K562 (cell line): ENCODE measurements around the gene SDK1. TPM values are rescaled to one million over a fixed set of nuclear protein-coding genes. Genes with fewer than 3 reads are reported as not detected.

Experiments
- ATAC-seq: fragments of 200-7000 bp; cut with Tn5 transposase; 3 replicates; pipeline ENCODE4 v1.9.1; 2020; ENCODE audit warnings: moderate library complexity
- BruUV-seq: library from RNA; stranded (reverse); fragments of 400-500 nt; replicated peaks from 2 replicates; lab custom pipeline; 2021; lab: Mats Ljungman, UMichigan
- CTCF ChIA-PET: fragments of 300-600 bp; formaldehyde crosslinking; extraction: SDS; loops from one replicate; lab custom pipeline; 2021; ENCODE audit warnings: low intra/inter-chr PET ratio; lab: Yijun Ruan, JAX
- POLR2A ChIA-PET: fragments of 300-600, 350-650 bp; sonication (Branson Sonifier 250); formaldehyde crosslinking; extraction: SDS; loops from one replicate; lab custom pipeline; 2021; ENCODE audit warnings: antibody characterized with exemption, inconsistent platforms; lab: Yijun Ruan, JAX
- DNase-seq, 4 experiments: peaks; one replicate each; pipeline versions ENCODE4 v3.0.0 to v3.0.0-alpha.2; 2011 to 2018; ENCODE audit warnings: low spot score in 3 of 4, mixed read lengths in 3 of 4; ENCODE audit errors: extremely low read depth in 1 of 4
- FAIRE-seq: peaks from 2 replicates; lab custom pipeline; 2011; peaks lifted over from hg19 to GRCh38; lab: Jason Lieb, UNC
- H2AFZ ChIP-seq: 2 replicates; pipeline ENCODE4 v1.6.0; 2011; ENCODE audit warnings: low read depth, low read length, control low read depth, inconsistent platforms
- H3K27ac ChIP-seq: fragments of 200-600 bp; 3 replicates; pipeline ENCODE4 v1.8.0; 2011; ENCODE audit warnings: low read depth, mild to moderate bottlenecking, control low read depth, inconsistent platforms, low read length, moderate library complexity, mixed read lengths; ENCODE audit errors: extremely low read depth
- H3K27me3 ChIP-seq, 2 experiments: fragments of 300-600 bp in 1 of 2; 2 replicates in 1 of 2; 3 replicates in 1 of 2; pipeline versions ENCODE4 v1.6.0 to v1.8.0; 2011; ENCODE audit warnings: inconsistent platforms in 2 of 2, low read length in 2 of 2, mild to moderate bottlenecking in 1 of 2, mixed read lengths in 1 of 2, moderate library complexity in 1 of 2; ENCODE audit not compliant: control insufficient read depth in 2 of 2, insufficient read depth in 2 of 2
- H3K36me3 ChIP-seq: fragments of 300-600 bp; 3 replicates; pipeline ENCODE4 v1.8.0; 2011; ENCODE audit warnings: mild to moderate bottlenecking, low read length, inconsistent platforms; ENCODE audit not compliant: control insufficient read depth, insufficient read depth
- H3K4me1 ChIP-seq, 2 experiments: fragments of 200-600 bp in 1 of 2; replicated peaks in 1 of 2; 2 replicates in 1 of 2; 3 replicates in 1 of 2; pipeline versions ENCODE4 v1.5.1 to v1.8.0; 2011; ENCODE audit warnings: inconsistent platforms in 2 of 2, low read length in 2 of 2, mild to moderate bottlenecking in 1 of 2, mixed read lengths in 1 of 2, moderate library complexity in 1 of 2; ENCODE audit not compliant: control insufficient read depth in 2 of 2, insufficient read depth in 2 of 2
- H3K4me2 ChIP-seq: 2 replicates; pipeline ENCODE4 v1.6.1; 2011; ENCODE audit warnings: low read length, control low read depth, inconsistent platforms, mixed read lengths; ENCODE audit not compliant: insufficient read depth
- H3K4me3 ChIP-seq: fragments of 200-600 bp; sonication (generic), shearing (Covaris generic); 2 replicates; pipeline ENCODE4 v1.5.1; 2016; ENCODE audit warnings: control low read depth, inconsistent platforms
- H3K79me2 ChIP-seq: fragments of 200-600 bp; 3 replicates; pipeline ENCODE4 v1.8.0; 2011; ENCODE audit warnings: low read length, inconsistent platforms; ENCODE audit not compliant: control insufficient read depth, insufficient read depth
- H3K9ac ChIP-seq, 2 experiments: 2 replicates each; pipeline versions ENCODE4 v1.6.0 to v1.6.1; 2011; ENCODE audit warnings: low read depth in 2 of 2, low read length in 2 of 2, control low read depth in 1 of 2, inconsistent platforms in 1 of 2, mild to moderate bottlenecking in 1 of 2, mixed read lengths in 1 of 2; ENCODE audit not compliant: insufficient read depth in 1 of 2
- H3K9me1 ChIP-seq: one replicate; pipeline ENCODE4 v1.6.0; 2011; ENCODE audit warnings: inconsistent platforms, mild to moderate bottlenecking, low read length, moderate library complexity; ENCODE audit not compliant: control insufficient read depth, insufficient read depth
- H3K9me3 ChIP-seq: replicated peaks from 2 replicates; pipeline ENCODE4 v1.5.1; 2011; ENCODE audit warnings: low read depth, low read length, inconsistent platforms; ENCODE audit not compliant: control insufficient read depth, insufficient read depth
- H4K20me1 ChIP-seq: replicated peaks from 2 replicates; pipeline ENCODE4 v1.6.1; 2011; ENCODE audit warnings: low read length, inconsistent platforms, mixed read lengths; ENCODE audit not compliant: control insufficient read depth, insufficient read depth
- IRF9 ChIP-seq: fragments of 450-650 bp; IDR thresholded peaks from 2 replicates; pipeline ENCODE4 v1.6.1; 2016; ENCODE audit warnings: missing biosample characterization, missing genetic modification characterization
- MXD1 ChIP-seq: fragments of 250-450 bp; sonication (Bioruptor Pico); IDR thresholded peaks from 2 replicates; pipeline ENCODE4 v1.8.0; 2021; ENCODE audit warnings: borderline replicate concordance, mild to moderate bottlenecking, moderate library complexity; ENCODE audit not compliant: poor library complexity, severe bottlenecking
- POLR3A ChIP-seq: IDR thresholded peaks from 2 replicates; pipeline ENCODE4 v1.6.1; 2011; ENCODE audit warnings: borderline replicate concordance, mild to moderate bottlenecking, moderate library complexity; ENCODE audit not compliant: insufficient read length, insufficient read depth; ENCODE audit errors: extremely low read depth
- RBBP5 ChIP-seq: fragments of 200-600 bp; sonication (generic); IDR thresholded peaks from 2 replicates; pipeline ENCODE4 v1.6.1; 2012; ENCODE audit warnings: borderline replicate concordance, mild to moderate bottlenecking, low read length, control low read depth, inconsistent platforms; ENCODE audit not compliant: insufficient read depth, poor library complexity, severe bottlenecking
- REST ChIP-seq, 2 experiments: fragments of 450-650 bp; formaldehyde crosslinking in 1 of 2; IDR thresholded peaks; 2 replicates each; pipeline versions ENCODE4 v1.4.0 to v1.6.1; 2014 to 2020; ENCODE audit warnings: mild to moderate bottlenecking in 2 of 2, borderline replicate concordance in 1 of 2, low read depth in 1 of 2
- TEAD1 ChIP-seq, 2 experiments: fragments of 450-650 bp in 1 of 2; sonication (generic) in 1 of 2; formaldehyde crosslinking; IDR thresholded peaks; 2 replicates each; pipeline versions ENCODE4 v1.4.0 to v1.8.0; 2020 to 2022; ENCODE audit warnings: mild to moderate bottlenecking in 2 of 2, missing genetic modification reagents in 1 of 2
- ZFP30 ChIP-seq: fragments of 250-450 bp; sonication (Bioruptor Pico); IDR thresholded peaks from 2 replicates; pipeline ENCODE4 v1.8.0; 2022; ENCODE audit warnings: moderate library complexity, mild to moderate bottlenecking, inconsistent platforms, borderline replicate concordance
- ZNF398 ChIP-seq: fragments of 250-450 bp; sonication (Bioruptor Pico); IDR thresholded peaks from 2 replicates; pipeline ENCODE4 v1.8.0; 2021; ENCODE audit warnings: moderate library complexity, mild to moderate bottlenecking, inconsistent platforms
- WGBS: fragments of 100-300 bp; shearing (Covaris generic); methylation state at CpG from one replicate; pipeline ENCODE4 v1.1.6; 2016; ENCODE audit warnings: low coverage, mixed read lengths; ENCODE audit not compliant: insufficient coverage; ENCODE audit errors: missing lambda C conversion rate; 5-methylcytosine and 5-hydroxymethylcytosine counted together
- in situ Hi-C: fragments of 300-500 bp; cut with MboI; formaldehyde crosslinking; loops from 4 replicates; pipeline ENCODE4 v1.15.0; 2018; ENCODE audit warnings: inconsistent platforms, mixed read lengths
- intact Hi-C: fragments of 100-400 bp; cut with micrococcal nuclease; formaldehyde crosslinking; loops from 2 replicates; pipeline ENCODE4 v1.14.2; 2022
- polyA plus RNA-seq, 8 experiments: library from polyadenylated mRNA; depleted of rRNA in 4 of 8; stranded (reverse) in 5 of 8; unstranded in 3 of 8; fragments of >200 nt; fragmentation: Nextera tagmentation in 2 of 8; fragmentation: Illumina TruSeq in 1 of 8; extraction: Ambion mirVana in 2 of 8; extraction: Trizol in 1 of 8; gene quantifications; 2 replicates each; pipeline versions ENCODE4 v1.2.1 to v1.2.3, GENCODE V29; 2011 to 2014; ENCODE audit warnings: inconsistent platforms in 1 of 8, missing spikeins in 1 of 8
- total RNA-seq, 7 experiments: library from RNA; depleted of rRNA in 6 of 7; stranded (reverse); fragments of >200 nt in 6 of 7; fragmentation: Illumina TruSeq in 2 of 7; extraction: Trizol in 2 of 7; gene quantifications; 2 replicates each; pipeline versions ENCODE4 v1.2.1 to v1.2.3, GENCODE V29; 2011 to 2021; ENCODE audit warnings: low replicate concordance in 1 of 7

SDK1 gene
- total and polyA plus RNA-seq, 9 of the 15 experiments (the other 6 are each of a cell fraction or from before 2014, with no cell fraction given), result 0.16 TPM; not detected in 8

GRCh38 chr7:4057289-4057616, 756.2 kb downstream of the SDK1 start:
- Histone ChIP-seq H2AFZ (no peak overlapping the region), H3K9ac (no peak overlapping the region; a peak in 1 of 4 replicates), H4K20me1 (no peaks in the 10 kb centered on the region), H3K4me3 (no peak overlapping the region), H3K9me1 (no peaks in the 10 kb centered on the region), H3K4me1 (no peaks in the 10 kb centered on the region), H3K4me2 (no peak overlapping the region), H3K27ac (no peak overlapping the region), H3K9me3 (no peaks in the 10 kb centered on the region), H3K79me2 (no peaks in the 10 kb centered on the region), H3K27me3 (peaks cover 0 to 10% of the 10 kb centered on the region in 2 experiments; a peak in 2 of 5 replicates), H3K36me3 (no peaks in the 10 kb centered on the region)
- BruUV-seq, result no TSS peak
- ChIA-PET POLR2A (no interaction called here), CTCF (no interaction called here)
- ATAC-seq (no peak), FAIRE-seq (no peak), DNase-seq (peak in 1 of 4 experiments; percentile 1)
- in situ Hi-C loops (no loop called here), intact Hi-C loops (no loop called here)
- WGBS, result 0% methylated on average over 1 of the region's 1 CpG
- TF ChIP-seq POLR3A (no peak), MXD1 (CRISPR knock-in tag) (no peak), RBBP5 (no peak), REST (IDR thresholded peaks at IDR 0.05; ENCODE audit: borderline replicate concordance) (no peak), REST (CRISPR knock-in tag; IDR thresholded peaks at IDR 0.05; ENCODE audit: low read depth) (no peak), TEAD1 (CRISPR knock-in tag; IDR thresholded peaks at IDR 0.05) (no peak), ZFP30 (CRISPR knock-in tag) (no peak), IRF9 (tag) (no peak), ZNF398 (no peak)
